AG09309 (cell line): Measurements from ENCODE around the gene GREM2.

ENCODE experiments used
- DNase-seq: peaks from one replicate; pipeline ENCODE4 v3.0.0-alpha.2; 2010; ENCODE audit warnings: low read depth
- H3K4me3 ChIP-seq: 2 replicates; pipeline ENCODE4 v1.5.1; 2011; ENCODE audit warnings: mild to moderate bottlenecking, low read depth, low read length, moderate library complexity; ENCODE audit not compliant: control insufficient read depth
- CTCF ChIP-seq: IDR thresholded peaks from 2 replicates; pipeline ENCODE4 v1.5.1; 2011; ENCODE audit warnings: mild to moderate bottlenecking, low read depth, low read length, inconsistent platforms; ENCODE audit not compliant: insufficient read depth, control insufficient read depth; ENCODE audit errors: missing control alignments

The GREM2 gene

DNA sequence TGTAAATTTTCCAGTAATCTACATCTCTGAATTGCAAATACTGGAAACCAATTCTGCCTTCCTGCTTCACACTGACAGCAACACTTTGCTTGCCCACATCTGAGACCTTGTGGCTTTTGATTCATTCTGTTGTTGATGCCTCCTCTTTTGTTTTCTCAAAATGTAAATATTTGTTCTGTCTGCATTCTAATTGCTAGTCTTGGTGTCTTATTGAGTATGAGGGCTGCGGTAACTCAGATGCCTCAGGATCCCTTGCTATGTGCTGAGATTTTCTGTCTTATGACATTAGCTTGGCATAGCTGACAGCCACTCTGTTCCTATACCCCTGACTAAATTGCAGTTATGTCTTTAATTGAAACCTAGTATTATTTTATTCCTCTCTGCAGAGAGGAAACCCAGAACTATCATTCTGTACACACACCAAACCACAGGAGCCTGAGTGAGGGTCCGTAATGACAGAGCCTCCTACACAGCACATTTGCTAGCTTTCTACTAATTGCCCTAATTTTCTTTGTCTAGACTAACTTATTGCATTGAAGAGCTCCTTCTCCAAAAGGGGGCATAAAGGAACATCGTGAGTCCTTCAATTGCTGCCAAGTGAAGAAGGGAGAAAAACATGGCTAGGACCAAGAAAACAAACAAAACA is 72.1 kb downstream of the GREM2 start:
- no peak for TF ChIP-seq CTCF
- DNase-seq = no peak
- H3K4me3 ChIP-seq = no peak overlapping the region

DNA sequence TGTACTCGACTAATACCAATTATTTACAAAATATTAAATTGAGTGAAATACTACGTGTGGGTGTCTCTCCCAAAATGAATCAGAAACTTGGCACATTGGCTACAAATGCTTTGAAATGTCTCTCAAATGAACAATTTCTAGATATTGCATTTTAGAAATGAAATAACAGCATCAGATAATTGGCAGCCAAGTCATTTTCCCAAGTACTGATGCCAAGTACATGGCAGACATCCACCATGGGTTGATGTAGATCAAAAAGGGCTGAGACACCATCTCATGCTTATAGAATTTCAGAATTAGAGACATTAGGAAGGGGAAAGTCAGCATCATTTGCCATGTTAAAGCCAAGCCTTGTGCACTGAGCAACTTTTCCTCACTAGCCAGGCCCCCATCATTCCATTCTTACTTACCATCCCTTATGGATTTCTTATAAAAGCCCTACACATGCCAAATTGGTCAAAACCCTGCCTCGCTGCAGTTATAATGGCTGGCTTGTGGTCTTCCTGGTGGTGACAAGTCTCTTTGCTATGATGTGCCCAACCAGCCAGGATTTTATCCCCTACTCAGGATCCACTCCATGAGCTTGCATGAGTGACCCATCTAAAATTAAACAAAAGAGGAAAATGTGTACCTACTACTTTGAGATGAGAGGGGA is 73.1 kb downstream of the GREM2 start:
- TF ChIP-seq CTCF = no peak

GRCh38 chr1:240533154-240533780 is 78.7 kb downstream of the GREM2 start:
- no peak overlapping the region for H3K4me3 ChIP-seq
- TF ChIP-seq CTCF = no peak

More for the DNA sequence above, 73.1 kb downstream of the GREM2 start:
- no peak overlapping the region for H3K4me3 ChIP-seq
- DNase-seq = no peak

GRCh38 chr1:240528591-240528990 is 83.4 kb downstream of the GREM2 start:
- TF ChIP-seq CTCF = no peak

More at GRCh38 chr1:240533154-240533780, 78.7 kb downstream of the GREM2 start:
- no peak for DNase-seq

GRCh38 chr1:240527086-240527485 is 84.9 kb downstream of the GREM2 start:
- no peak for DNase-seq
- TF ChIP-seq CTCF = no peak

More at GRCh38 chr1:240528591-240528990, 83.4 kb downstream of the GREM2 start:
- no peak for DNase-seq
- H3K4me3 ChIP-seq = no peak overlapping the region

GRCh38 chr1:240526312-240526711 is 85.6 kb downstream of the GREM2 start:
- TF ChIP-seq CTCF = no peak
- H3K4me3 ChIP-seq = no peak overlapping the region
- no peak for DNase-seq

More at GRCh38 chr1:240527086-240527485, 84.9 kb downstream of the GREM2 start:
- H3K4me3 ChIP-seq = no peak overlapping the region
